Measurements from ENCODE around the gene KAT5.

Gene KAT5

GRCh38 chr11:65712633-65713076 is 603 bp downstream of the KAT5 start:
- peak overlapping the region; percentile 93 for H3K4me2 ChIP-seq (ENCODE audit: low read length)
- H3K9me3 ChIP-seq (ENCODE audit: control insufficient read depth, insufficient read depth, low read length) = no peaks in the 10 kb centered on the region
- peak overlapping the region; percentile 95 for H3K4me3 ChIP-seq (ENCODE audit: low read length)
- H3K36me3 ChIP-seq (ENCODE audit: control insufficient read depth, low read length) = peaks cover 48% of the 10 kb centered on the region
- H3K27ac ChIP-seq (ENCODE audit: low read depth, low read length) = peak overlapping the region; percentile 88
- H4K20me1 ChIP-seq (ENCODE audit: control insufficient read depth, insufficient read depth, low read depth, low read length) = no peaks in the 10 kb centered on the region
- peaks cover 22% of the 10 kb centered on the region for H3K4me1 ChIP-seq (ENCODE audit: control insufficient read depth, low read length)
- no peak for TF ChIP-seq CTCF (IDR thresholded peaks at IDR 0.05; ENCODE audit: low read depth, low read length, poor library complexity, severe bottlenecking)
- no peak for TF ChIP-seq EZH2phosphoT487 (IDR thresholded peaks at IDR 0.05; ENCODE audit: borderline replicate concordance, low read length)
- peaks cover 22% of the 10 kb centered on the region for H3K79me2 ChIP-seq (ENCODE audit: control insufficient read depth, low read length)
- no peaks in the 10 kb centered on the region for H3F3A ChIP-seq (ENCODE audit: control insufficient read depth, insufficient read depth)
- no peaks in the 10 kb centered on the region for H3K9me2 ChIP-seq (replicated peaks; ENCODE audit: control insufficient read depth, low read length)
- H3K27me3 ChIP-seq (ENCODE audit: control insufficient read depth, low read length) = no peaks in the 10 kb centered on the region

GRCh38 chr11:65713212-65713969 is 1.3 kb downstream of the KAT5 start:
- H3K9me3 ChIP-seq (ENCODE audit: control insufficient read depth, insufficient read depth, low read length) = no peaks in the 10 kb centered on the region
- peaks cover 56% of the 10 kb centered on the region for H3K36me3 ChIP-seq (ENCODE audit: control insufficient read depth, low read length)
- H3K27ac ChIP-seq (ENCODE audit: low read depth, low read length) = no peak overlapping the region
- H4K20me1 ChIP-seq (ENCODE audit: control insufficient read depth, insufficient read depth, low read depth, low read length) = no peaks in the 10 kb centered on the region
- no peak for TF ChIP-seq EZH2phosphoT487 (IDR thresholded peaks at IDR 0.05; ENCODE audit: borderline replicate concordance, low read length)
- no peak for TF ChIP-seq CTCF (IDR thresholded peaks at IDR 0.05; ENCODE audit: low read depth, low read length, poor library complexity, severe bottlenecking)
- H3K4me1 ChIP-seq (ENCODE audit: control insufficient read depth, low read length) = peaks cover 28% of the 10 kb centered on the region
- peak overlapping the region; percentile 93 for H3K4me2 ChIP-seq (ENCODE audit: low read length)
- H3K4me3 ChIP-seq (ENCODE audit: low read length) = peak overlapping the region; percentile 95
- H3K79me2 ChIP-seq (ENCODE audit: control insufficient read depth, low read length) = peaks cover 30% of the 10 kb centered on the region
- H3K27me3 ChIP-seq (ENCODE audit: control insufficient read depth, low read length) = no peaks in the 10 kb centered on the region
- H3K9me2 ChIP-seq (replicated peaks; ENCODE audit: control insufficient read depth, low read length) = no peaks in the 10 kb centered on the region
- H3F3A ChIP-seq (ENCODE audit: control insufficient read depth, insufficient read depth) = no peaks in the 10 kb centered on the region

- no peaks in the 10 kb centered on the region for H3K27me3 ChIP-seq (ENCODE audit: control insufficient read depth, low read length)
- TF ChIP-seq EZH2phosphoT487 (IDR thresholded peaks at IDR 0.05; ENCODE audit: borderline replicate concordance, low read length) = no peak
- TF ChIP-seq CTCF (IDR thresholded peaks at IDR 0.05; ENCODE audit: low read depth, low read length, poor library complexity, severe bottlenecking) = no peak
- H3K9me2 ChIP-seq (replicated peaks; ENCODE audit: control insufficient read depth, low read length) = no peaks in the 10 kb centered on the region
- H3F3A ChIP-seq (ENCODE audit: control insufficient read depth, insufficient read depth) = no peaks in the 10 kb centered on the region
- H3K9me3 ChIP-seq (ENCODE audit: control insufficient read depth, insufficient read depth, low read length) = no peaks in the 10 kb centered on the region
- H3K27ac ChIP-seq (ENCODE audit: low read depth, low read length) = no peak overlapping the region
- peaks cover 40% of the 10 kb centered on the region for H3K79me2 ChIP-seq (ENCODE audit: control insufficient read depth, low read length)
- no peaks in the 10 kb centered on the region for H4K20me1 ChIP-seq (ENCODE audit: control insufficient read depth, insufficient read depth, low read depth, low read length)
- peaks cover 66% of the 10 kb centered on the region for H3K36me3 ChIP-seq (ENCODE audit: control insufficient read depth, low read length)
- no peak overlapping the region for H3K4me3 ChIP-seq (ENCODE audit: low read length)
- peaks cover 38% of the 10 kb centered on the region for H3K4me1 ChIP-seq (ENCODE audit: control insufficient read depth, low read length)
- no peak overlapping the region for H3K4me2 ChIP-seq (ENCODE audit: low read length)
Measured at GRCh38 chr11:65714433-65714832, 2.4 kb downstream of the KAT5 start.
